Posterior vena cava (tissue), 2 donors: ENCODE results near the gene HOXA6. TPM values are rescaled to one million over a fixed set of nuclear protein-coding genes. Genes with fewer than 3 reads are reported as not detected.
A peak's percentile ranks its signal among the peaks of the same experiment; 100 is the strongest.

ENCODE experiments used
- DNase-seq: peaks from one replicate; pipeline ENCODE4 v3.0.0-alpha.2; 2020; ENCODE audit warnings: low spot score
- intact Hi-C, 2 donors: fragments of 100-400 bp; cut with DNase I; formaldehyde crosslinking; loops; one replicate each; pipeline versions ENCODE4 v1.14.1 to v1.14.2; 2022 to 2023
- total RNA-seq, 2 donors: library from RNA; stranded (reverse); fragmentation: NEBNext Ultra II Directional; extraction: Animal tissue kit (Norgen Biotek cat#: 25700); gene quantifications; one replicate each; pipeline ENCODE4 v1.2.1, GENCODE V29; 2021
- donor health status: DM: yes; HTN: yes; CAD: no.
- donor health status: DM: yes; HTN: yes; CAD: no.

HOXA6 gene
- total RNA-seq, 2 donors from 2014 or later, result 8.6 to 9.1 TPM

DNA sequence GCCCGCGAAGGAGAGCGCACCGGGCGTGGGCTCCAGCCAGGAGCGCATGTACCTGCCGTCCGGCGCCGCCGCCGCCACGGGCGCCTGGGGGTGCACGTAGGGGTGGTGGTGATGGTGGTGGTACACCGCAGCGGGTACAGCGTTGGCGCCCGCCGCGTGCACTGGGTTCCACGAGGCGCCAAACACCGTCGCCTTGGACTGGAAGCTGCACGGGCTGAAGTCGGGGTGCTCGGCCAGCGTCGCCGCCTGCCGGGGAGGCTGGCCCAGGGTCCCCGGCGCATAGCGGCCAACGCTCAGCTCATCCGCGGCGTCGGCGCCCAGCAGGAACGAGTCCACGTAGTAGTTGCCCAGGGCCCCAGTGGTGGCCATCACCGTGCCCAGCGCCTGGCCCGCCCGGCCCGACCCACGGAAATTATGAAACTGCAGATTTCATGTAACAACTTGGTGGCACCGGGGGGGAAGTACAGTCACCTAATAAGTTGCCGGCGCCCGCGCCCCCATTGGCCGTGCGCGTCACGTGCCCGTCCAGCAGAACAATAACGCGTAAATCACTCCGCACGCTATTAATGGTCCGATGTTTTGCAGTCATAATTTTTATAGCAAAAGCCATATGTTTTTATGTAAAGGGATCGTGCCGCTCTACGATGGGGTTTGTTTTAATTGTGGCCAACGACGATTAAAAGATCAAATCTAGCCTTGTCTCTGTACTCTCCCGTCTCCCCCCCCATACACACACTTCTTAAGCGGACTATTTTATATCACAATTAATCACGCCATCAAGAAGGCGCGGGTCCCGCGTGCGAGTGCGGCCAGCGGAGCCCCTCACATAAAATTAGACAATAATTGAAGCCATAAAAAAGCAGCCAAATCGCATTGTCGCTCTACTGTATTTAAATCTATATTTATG is 17.8 kb upstream of the HOXA6 start, which contains the start of gene HOXA9:
Gene HOXA9, minus strand, starts transcription at position 449 of the 907 bp plus-strand sequence. Its CDS starts 80 bp downstream, at position 369.
- DNase-seq, result peak; percentile 96
- intact Hi-C loops, result loop anchor here (10.0 kb wide), 4 partner anchors 791 to 1311 kb away; partner anchors contain the start of genes CBX3 (in 1 of the 2) and HNRNPA2B1 (in 1 of the 2)

DNA sequence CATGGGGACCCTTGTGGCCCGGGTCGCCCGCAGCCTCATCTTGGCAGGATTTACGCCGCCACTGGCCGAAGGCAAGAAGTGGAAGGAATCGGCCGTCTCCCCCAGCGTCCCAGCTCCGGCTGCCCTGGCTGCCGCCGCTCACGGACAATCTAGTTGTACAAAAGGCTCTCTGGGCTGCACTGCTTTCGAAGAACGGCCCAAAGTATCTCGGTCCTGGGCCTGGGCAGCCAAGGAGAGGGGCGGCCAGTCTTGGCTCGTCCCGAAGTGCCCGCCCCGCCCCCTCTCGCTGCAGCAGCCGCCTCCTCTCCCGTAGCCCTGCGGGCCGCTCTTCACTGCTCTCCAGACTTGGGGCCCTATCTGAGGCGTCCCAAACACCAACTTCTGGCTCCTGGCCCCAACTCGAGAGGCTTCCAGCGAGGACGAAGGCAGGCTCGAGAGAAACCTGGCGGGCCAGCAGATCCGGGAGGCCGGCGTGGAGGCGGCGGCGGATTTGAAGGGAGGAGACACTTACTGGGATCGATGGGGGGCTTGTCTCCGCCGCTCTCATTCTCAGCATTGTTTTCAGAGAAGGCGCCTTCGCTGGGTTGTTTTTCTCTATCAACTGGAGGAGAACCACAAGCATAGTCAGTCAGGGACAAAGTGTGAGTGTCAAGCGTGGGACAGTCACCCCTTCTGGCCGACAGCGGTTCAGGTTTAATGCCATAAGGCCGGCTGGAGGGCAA is 17.0 kb upstream of the HOXA6 start:
- intact Hi-C loops, result loop anchor here (5.0 to 10.0 kb wide), 5 partner anchors 790 to 1310 kb away; partner anchors contain the start of genes CBX3 (in 1 of the 2) and HNRNPA2B1 (in 1 of the 2)
- DNase-seq, result peak; percentile 87

DNA sequence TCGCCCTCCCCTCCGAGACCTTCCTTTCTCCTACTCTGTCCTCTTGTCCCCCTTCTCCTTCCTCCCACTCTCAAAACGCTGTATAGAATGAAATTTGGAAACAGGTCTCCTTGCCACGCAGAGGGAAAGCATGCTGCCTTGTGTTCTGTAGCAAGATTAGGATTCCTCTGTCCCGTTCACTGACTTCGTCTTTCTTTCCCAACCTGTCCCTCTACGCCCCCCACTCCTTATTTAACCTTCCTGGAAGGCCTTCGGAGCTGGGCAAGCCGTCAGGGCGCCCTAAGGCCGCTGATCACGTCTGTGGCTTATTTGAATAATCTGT is 16.4 kb upstream of the HOXA6 start:
- intact Hi-C loops, result loop anchor here (5.0 to 10.0 kb wide), 5 partner anchors 789 to 1309 kb away; partner anchors contain the start of genes CBX3 (in 1 of the 2) and HNRNPA2B1 (in 1 of the 2)

DNA sequence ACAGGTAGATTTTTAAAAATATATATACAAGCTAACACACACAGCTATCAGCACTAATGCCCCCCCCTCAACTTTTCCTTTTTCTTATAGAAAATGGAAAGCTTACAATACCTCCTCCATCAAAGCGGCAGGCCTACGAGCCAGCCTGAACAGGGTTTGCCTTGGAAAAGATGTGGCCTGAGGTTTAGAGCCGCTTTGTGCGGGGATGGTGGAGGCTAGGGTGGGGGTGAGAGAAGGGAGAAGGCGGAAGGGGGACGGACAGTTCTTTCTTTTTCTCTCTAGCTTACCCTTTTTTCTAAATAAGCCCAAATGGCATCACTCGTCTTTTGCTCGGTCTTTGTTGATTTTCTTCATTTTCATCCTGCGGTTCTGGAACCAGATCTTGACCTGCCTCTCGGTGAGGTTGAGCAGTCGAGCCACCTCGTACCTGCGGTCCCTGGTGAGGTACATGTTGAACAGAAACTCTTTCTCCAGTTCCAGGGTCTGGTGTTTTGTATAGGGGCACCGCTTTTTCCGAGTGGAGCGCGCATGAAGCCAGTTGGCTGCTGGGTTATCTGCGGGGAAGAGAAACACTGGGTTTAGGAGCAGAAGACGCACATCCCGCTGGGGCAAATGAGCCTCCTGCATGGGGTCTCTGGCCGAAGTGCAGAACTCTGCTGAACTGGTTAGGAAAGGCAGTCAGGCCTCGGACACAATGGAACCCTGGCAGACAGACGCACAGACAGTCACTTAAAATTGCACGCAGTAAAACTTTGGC is 15.9 kb upstream of the HOXA6 start:
- intact Hi-C loops, result loop anchor here (5.0 to 10.0 kb wide), 5 partner anchors 789 to 1309 kb away; partner anchors contain the start of genes CBX3 (in 1 of the 2) and HNRNPA2B1 (in 1 of the 2)
- peak; percentile 75 for DNase-seq

More for the DNA sequence above, 16.4 kb upstream of the HOXA6 start:
- DNase-seq, result no peak

DNA sequence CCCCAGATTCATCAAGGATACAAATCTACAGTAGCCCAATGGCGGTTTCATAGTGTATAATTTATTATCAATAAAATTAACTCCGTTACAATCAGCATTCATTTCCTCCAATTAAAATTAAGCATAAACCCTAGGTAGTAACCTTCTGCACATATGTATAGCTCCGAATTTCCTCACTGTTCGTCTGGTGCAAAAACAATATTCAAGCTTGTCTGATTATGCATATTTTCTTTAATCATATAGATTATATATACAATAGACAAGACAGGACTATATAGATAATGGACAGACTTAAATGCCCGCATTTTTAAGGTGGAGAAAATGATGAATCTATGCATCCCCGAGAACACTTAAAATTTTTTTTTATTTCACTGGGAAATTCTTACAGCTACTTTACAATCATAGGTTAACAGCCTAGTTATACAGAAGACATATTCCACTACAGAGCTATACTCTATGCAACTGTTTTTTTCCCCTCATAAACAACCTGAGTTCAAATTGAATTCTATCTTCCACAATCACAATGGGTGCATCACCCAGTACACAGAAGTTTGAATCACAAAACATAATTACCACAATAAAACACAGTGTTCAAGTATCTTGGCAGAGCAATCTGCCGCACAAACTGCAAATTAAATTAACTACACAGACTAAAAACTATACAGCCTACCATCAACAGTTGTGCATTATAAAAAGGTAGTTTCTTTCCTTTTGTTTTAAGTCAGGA is 15.2 kb upstream of the HOXA6 start:
- intact Hi-C loops, result loop anchor here (5.0 to 10.0 kb wide), 5 partner anchors 788 to 1308 kb away; partner anchors contain the start of genes CBX3 (in 1 of the 2) and HNRNPA2B1 (in 1 of the 2)
- DNase-seq, result no peak

DNA sequence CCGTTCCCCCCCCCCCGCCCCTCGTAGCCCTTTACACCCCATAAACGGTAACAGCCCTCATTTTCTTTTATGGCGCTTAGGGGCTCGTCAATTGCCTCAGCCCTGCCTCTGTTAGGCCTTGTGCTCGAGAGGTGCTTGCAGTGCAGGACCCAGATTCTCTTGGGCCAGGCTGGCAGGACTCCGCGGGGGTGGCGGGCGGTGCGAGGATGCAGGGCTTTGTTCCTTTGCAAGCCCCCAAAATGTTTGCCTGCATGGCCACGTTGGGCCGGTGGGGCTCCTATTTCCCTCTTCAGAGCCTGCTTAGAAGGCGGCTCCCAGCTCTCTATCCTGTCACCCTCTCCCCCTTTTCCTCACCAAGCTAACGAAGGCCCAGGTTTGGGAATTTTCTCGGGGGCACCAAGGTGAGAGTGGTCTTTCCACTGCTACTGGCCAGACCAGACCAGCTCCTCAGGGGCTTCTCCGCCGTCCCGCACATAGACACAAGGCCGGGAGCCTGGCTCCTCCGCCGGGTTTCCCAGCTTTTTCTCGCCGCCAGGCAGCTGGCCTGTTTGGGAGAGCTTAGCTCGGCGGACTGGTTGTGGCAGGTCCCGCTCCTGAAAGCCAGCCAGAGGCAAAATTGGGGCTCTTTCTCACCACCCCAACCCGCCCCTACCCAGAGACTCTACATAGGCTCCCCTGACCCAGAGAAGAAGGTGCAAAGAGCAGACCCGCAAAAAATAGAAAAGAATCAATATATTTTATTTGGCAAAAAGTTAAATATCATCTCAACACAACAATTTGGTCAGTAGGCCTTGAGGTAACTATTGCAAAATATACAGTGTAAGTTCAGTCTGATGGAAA is 14.4 kb upstream of the HOXA6 start:
- intact Hi-C loops, result loop anchor here (5.0 to 10.0 kb wide), 5 partner anchors 787 to 1307 kb away; partner anchors contain the start of genes CBX3 (in 1 of the 2) and HNRNPA2B1 (in 1 of the 2)
- DNase-seq, result peak; percentile 82

DNA sequence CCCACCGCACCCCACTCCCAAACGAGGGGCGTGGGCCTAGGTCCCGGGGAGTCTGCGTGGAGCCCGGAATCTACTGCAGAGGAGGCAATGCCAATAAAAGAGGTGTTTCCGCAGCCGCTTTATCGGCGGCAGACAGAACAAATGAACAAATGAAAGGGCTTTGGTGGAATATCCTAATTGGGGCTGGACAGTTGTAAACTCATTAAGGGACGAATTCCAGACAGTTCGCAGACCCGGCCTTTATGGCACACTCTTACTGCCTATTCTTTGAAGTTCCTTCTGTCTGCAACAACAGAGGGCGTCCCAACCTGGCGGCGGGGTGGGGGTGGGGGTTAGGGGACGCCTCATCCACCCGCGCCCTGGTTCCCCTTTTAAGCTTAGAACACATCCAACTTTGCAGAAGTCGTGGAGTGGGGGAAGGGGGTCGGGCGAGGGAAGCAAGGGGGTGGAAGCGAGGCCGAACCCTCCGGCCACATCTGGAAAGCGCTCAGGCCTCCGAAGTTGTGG is 13.7 kb upstream of the HOXA6 start:
- intact Hi-C loops, result loop anchor here (5.0 to 10.0 kb wide), 5 partner anchors 786 to 1306 kb away; partner anchors contain the start of genes CBX3 (in 1 of the 2) and HNRNPA2B1 (in 1 of the 2)
- peak; percentile 83 for DNase-seq

DNA sequence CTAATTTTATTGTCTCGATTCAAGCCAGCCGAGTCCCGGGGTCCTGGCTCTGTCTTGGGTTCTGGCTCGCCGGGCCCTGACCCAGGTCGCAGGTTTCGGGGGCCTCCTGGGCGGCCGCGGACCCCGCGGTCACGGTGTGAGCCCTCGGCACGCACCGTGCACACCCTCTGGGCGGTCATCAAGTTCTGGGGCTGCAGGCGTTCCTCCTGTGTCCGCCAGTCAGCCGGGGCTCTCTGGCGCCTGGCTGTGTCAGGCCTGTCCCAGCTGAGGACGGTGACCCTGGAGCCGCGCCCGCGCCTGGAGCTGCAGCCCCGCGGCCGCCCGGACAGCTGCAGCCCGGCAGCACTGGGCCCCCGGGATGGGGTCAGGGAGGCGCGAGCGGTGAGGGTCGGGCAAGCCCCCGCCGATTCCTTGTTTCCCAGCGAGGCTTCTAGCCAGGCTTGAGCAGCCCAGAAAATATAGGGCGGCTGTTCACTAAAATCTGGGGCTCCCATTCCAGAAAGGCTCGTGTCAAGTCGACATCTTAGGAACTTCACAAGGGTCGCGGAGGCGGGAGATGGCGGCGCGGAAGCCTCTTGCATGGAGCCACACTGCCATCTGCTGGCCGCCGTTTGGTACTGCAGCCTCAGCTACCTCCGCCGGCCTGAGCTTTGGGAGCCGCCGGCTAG is 13.1 kb upstream of the HOXA6 start:
- intact Hi-C loops, result loop anchor here (5.0 to 10.0 kb wide), 5 partner anchors 786 to 1306 kb away; partner anchors contain the start of genes CBX3 (in 1 of the 2) and HNRNPA2B1 (in 1 of the 2)
- peak; percentile 97 for DNase-seq

DNA sequence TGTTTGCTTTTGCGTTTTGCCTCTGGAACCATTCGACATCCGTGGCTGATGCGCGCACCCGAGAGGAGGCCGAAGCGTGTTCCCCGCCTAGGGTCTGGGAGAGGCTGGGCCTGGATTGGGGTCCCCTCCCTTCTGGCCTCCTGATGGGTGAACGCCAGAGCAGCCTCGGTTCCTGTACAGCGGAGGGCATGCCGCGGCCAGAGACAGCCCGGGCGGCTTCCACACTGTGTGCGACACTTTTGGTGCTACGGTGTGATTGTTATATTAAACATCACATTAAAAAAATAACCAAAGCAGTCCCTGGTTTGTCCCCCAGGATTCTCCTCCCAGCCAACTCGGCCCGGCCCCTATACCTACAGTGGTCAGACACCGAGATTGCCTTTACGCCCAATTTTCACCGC is 12.6 kb upstream of the HOXA6 start:
- intact Hi-C loops, result loop anchor here (5.0 to 10.0 kb wide), 5 partner anchors 785 to 1305 kb away; partner anchors contain the start of genes CBX3 (in 1 of the 2) and HNRNPA2B1 (in 1 of the 2)
- peak; percentile 80 for DNase-seq

DNA sequence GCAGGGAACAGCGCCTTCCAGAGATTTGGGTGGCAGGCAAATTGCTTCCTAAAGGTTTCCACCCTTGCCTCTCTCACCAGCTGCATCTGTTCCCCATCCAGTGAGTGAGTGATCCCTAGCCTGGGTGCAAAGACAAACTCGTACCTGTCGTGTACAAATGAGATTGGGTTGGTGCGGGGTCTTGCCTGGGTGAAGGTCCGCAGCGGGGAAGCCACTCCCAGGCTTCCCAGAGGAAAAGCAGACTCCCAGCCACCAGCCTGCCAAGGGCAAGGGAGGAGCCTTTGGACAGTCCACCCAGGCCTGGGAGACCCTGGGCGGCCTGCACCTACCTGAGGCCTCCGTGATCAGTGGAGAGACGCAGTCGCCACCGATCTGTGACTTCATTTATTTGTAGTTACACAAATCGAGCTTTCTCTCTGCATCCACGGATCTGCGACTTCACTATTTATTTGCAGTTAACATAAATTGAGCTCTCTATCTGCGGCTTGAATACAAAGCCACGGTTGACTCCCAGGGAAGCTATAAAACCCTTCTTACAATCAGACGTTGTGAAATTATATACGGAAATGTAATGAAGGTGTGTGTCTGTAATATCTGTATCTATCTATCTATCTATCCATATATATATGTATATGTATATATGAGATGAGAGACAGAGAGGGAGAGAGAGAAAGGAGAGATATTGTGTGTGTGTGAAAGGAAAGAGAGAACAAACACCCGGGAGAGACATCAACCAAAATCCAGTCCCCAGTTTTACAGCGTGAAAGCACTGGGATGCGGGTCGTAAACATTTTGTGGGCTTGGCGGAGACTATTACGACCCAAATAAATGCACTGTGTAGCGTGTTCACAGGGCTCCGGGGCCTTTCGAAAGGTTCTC is 11.9 kb upstream of the HOXA6 start:
- no peak for DNase-seq

DNA sequence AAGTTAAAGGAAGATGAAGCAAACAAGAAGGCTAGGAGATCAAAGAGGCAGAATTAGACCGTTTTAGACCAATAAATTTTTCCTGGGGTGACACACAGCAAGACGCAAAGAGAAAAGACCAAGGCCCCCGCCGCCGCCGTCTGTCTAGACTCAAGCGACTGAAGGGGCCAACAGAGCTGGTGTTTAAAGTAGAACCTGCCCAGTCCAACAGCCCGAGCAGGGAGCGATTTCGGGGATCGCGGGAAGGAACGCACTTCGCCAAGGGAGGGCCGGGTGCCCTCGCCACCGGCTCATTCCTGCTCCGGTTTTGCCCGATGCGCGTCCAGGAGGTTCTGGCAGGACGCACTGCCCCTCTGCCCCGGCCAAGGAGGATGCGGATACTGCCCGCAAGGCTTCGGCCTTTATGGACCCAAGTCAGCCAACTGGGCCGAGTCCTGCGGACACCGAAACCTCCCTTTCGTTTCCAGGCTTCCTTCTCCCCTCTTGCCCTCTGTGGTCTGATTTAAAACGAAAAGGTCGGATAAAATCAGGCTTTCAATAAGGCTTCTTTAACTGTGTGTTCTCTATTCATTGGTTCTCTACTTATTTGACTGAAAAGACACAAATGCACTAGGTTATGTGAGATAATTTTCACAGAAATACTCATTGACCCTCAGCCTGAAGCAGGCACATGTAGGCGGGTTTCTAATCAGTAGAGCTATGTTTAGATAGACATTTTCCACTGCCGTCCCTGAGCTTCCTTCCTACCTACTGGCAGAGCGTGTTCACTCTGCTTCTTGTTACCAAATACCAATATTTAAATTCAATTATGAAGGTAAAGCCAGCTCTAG is 11.1 kb upstream of the HOXA6 start:
- intact Hi-C loops, result loop anchor here in 1 of 2 donors (10.0 kb wide), 1 partner anchor 964 kb away; no protein-coding TSS in a partner anchor

More for the DNA sequence above, 11.9 kb upstream of the HOXA6 start:
- intact Hi-C loops, result loop anchor here (5.0 to 10.0 kb wide), 6 partner anchors 785 to 1305 kb away; partner anchors contain the start of genes CBX3 (in 1 of the 2) and HNRNPA2B1 (in 1 of the 2)

DNA sequence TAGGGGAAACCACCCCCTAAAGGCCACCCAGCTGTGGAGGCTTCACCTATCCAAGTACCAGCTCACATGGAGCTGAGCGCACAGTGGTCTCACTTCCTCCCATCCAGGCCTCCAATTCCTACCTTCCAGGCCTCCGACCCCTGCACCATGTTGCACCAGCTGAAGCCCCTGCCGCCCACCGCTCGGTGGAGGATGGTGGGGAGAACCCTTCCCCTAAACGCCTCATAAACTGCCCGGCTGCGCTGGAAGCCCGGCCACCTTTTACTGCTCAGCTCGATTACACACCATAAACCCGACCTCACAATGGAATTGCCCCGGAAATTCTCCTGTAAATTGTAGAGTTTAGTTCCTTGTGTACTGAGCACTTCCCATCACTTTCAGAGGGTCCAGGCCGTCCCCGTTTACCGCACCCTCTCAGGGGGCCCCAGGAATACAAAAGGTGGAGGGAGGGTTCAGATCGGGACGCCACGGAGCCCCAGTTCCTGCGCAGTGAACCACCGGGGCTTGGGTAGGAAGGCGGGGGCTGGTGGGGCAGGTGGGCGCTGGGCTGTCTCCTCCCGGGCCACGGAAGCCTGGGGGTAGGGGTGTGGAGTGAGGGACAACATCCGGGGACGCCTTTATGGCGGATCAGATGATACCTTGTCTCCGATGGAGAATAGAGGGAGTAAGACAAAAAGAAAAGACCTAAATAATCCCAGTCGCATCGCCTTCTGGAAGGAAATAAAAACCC is 10.3 kb upstream of the HOXA6 start:
- DNase-seq, result peak; percentile 76

More for the DNA sequence above, 11.1 kb upstream of the HOXA6 start:
- peak; percentile 75 for DNase-seq

More for the DNA sequence above, 10.3 kb upstream of the HOXA6 start:
- intact Hi-C loops, result loop anchor here in 1 of 2 donors (10.0 kb wide), 1 partner anchor 963 kb away; no protein-coding TSS in a partner anchor
